Hepatocyte (in vitro differentiated cells): ENCODE measurements around the gene EPHB2.

Experiments used
- EZH2phosphoT487 ChIP-seq: fragments of 200-600 bp; sonication (generic); IDR thresholded peaks from one replicate; pipeline ENCODE4 v1.6.1; 2018; ENCODE audit warnings: antibody characterized with exemption, mild to moderate bottlenecking, low read depth, moderate library complexity; ENCODE audit not compliant: unreplicated experiment, severe bottlenecking
- TF ChIP-seq, protein P1 (sequence below): fragments of 200-600 bp; sonication (generic); IDR thresholded peaks from 2 replicates; pipeline ENCODE4 v1.5.1; 2016; ENCODE audit warnings: antibody characterized with exemption, mild to moderate bottlenecking; ENCODE audit not compliant: poor library complexity

DNA sequence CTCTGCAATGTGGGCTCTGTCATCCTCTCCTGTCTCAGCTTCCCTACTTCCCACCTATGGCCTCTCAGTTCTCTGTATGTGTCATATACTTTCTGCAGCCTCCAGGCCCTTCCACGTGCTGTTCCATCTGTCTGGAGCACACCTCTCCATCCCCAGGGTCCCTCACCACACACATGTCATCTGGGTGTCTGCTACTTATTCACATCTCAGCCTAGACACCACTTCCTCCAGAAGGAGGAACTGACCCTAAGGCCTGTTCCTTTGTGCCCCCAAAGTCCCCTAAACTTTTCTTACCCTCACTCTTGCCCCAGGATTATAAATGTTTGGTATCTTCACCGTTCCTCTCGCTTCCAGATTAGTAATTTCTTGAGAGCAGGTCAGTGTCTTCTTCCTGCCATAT lies 251.9 kb downstream of the EPHB2 start:
- TF ChIP-seq, protein P1, sequence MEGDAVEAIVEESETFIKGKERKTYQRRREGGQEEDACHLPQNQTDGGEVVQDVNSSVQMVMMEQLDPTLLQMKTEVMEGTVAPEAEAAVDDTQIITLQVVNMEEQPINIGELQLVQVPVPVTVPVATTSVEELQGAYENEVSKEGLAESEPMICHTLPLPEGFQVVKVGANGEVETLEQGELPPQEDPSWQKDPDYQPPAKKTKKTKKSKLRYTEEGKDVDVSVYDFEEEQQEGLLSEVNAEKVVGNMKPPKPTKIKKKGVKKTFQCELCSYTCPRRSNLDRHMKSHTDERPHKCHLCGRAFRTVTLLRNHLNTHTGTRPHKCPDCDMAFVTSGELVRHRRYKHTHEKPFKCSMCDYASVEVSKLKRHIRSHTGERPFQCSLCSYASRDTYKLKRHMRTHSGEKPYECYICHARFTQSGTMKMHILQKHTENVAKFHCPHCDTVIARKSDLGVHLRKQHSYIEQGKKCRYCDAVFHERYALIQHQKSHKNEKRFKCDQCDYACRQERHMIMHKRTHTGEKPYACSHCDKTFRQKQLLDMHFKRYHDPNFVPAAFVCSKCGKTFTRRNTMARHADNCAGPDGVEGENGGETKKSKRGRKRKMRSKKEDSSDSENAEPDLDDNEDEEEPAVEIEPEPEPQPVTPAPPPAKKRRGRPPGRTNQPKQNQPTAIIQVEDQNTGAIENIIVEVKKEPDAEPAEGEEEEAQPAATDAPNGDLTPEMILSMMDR = no peak
- no peak for TF ChIP-seq EZH2phosphoT487
